Bronchial epithelial cell (primary cell): ENCODE measurements around the gene SCGB1D2. TPM values are rescaled to one million over a fixed set of nuclear protein-coding genes. Genes with fewer than 3 reads are reported as not detected.
"Not testable (repeated sequence)": the region's sequence is repeated elsewhere in the genome, so short reads cannot be mapped to it uniquely, and the experiment has no call there.

Source experiments
- DNase-seq: peaks from one replicate; pipeline ENCODE4 v3.0.0-alpha.2; 2010; ENCODE audit warnings: low read depth
- FAIRE-seq: peaks from 2 replicates; lab custom pipeline; 2011; peaks lifted over from hg19 to GRCh38; lab: Jason Lieb, UNC
- H3K27me3 ChIP-seq: 2 replicates; pipeline ENCODE4 v1.5.1; 2011; ENCODE audit warnings: low read length; ENCODE audit not compliant: control insufficient read depth, insufficient read depth
- H3K36me3 ChIP-seq: 2 replicates; pipeline ENCODE4 v1.5.1; 2011; ENCODE audit warnings: low read length; ENCODE audit not compliant: control insufficient read depth, insufficient read depth
- H3K4me3 ChIP-seq: 2 replicates; pipeline ENCODE4 v1.5.1; 2011; ENCODE audit warnings: mild to moderate bottlenecking, low read depth, low read length, control low read depth
- CTCF ChIP-seq: IDR thresholded peaks from 2 replicates; pipeline ENCODE4 v1.5.1; 2011; ENCODE audit warnings: mild to moderate bottlenecking, moderate library complexity, low read length, control low read depth, inconsistent platforms; ENCODE audit not compliant: insufficient read depth, severe bottlenecking
- total RNA-seq: library from RNA; depleted of rRNA; stranded (reverse); fragments of >200 nt; gene quantifications from 2 replicates; pipeline ENCODE4 v1.2.1, GENCODE V29; 2014

The SCGB1D2 gene, protein sequence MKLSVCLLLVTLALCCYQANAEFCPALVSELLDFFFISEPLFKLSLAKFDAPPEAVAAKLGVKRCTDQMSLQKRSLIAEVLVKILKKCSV
- total RNA-seq = not detected in 2 replicates

DNA sequence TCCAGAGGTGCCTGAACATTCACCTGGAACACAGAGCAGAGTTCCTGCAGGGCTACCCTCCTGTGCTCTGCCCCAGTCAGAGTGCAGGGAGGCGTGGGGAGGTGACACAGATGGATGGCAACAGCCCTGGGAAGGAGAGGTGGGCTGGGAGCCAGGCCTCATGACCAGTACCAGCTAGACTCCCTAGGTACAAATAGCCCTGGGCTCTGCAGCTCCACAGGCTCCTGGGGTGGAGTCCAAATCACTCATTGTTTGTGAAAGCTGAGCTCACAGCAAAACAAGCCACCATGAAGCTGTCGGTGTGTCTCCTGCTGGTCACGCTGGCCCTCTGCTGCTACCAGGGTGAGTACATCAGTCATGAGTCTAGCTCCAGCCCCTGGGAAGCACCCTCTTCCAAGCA lies at the start of gene SCGB1D2:
Gene SCGB1D2, plus strand, starts transcription at position 219 of the 400 bp plus-strand sequence. Its CDS starts 69 bp downstream, at position 288.
- H3K27me3 ChIP-seq = no peaks in the 10 kb centered on the region
- no peak within 1 kb of the TSS for H3K4me3 ChIP-seq
- FAIRE-seq (no peak), DNase-seq (peak; percentile 44)
- no peak for TF ChIP-seq CTCF
- no peaks in the 10 kb centered on the region for H3K36me3 ChIP-seq

DNA sequence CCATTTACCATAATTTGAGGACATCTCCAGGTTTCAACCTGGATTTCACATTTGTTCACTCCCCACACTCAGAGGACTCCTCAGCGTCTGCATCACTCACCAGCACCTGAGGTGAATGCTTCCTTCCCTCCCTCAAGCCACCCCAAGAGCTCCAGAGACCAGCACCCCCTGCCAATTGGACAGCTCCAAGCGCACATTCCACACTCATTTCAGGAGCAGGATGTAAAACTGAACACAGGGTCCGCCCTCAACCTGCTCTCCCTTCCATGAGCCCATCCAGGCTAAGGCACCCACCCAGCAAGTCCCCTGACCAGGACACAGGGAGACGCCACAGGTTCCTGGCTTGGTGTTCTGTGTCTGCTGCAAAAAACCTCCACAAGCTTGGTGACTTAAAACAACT lies 48.1 kb upstream of the SCGB1D2 start:
- FAIRE-seq = no peak
- no peaks in the 10 kb centered on the region for H3K27me3 ChIP-seq
- peak; percentile 8 for DNase-seq
- no peak overlapping the region for H3K4me3 ChIP-seq
- H3K36me3 ChIP-seq = no peaks in the 10 kb centered on the region
- no peak for TF ChIP-seq CTCF

- not testable (repeated sequence) for H3K36me3 ChIP-seq, FAIRE-seq, H3K4me3 ChIP-seq, H3K27me3 ChIP-seq, DNase-seq
Measured at GRCh38 chr11:62195010-62195409, 47.0 kb upstream of the SCGB1D2 start.

DNA sequence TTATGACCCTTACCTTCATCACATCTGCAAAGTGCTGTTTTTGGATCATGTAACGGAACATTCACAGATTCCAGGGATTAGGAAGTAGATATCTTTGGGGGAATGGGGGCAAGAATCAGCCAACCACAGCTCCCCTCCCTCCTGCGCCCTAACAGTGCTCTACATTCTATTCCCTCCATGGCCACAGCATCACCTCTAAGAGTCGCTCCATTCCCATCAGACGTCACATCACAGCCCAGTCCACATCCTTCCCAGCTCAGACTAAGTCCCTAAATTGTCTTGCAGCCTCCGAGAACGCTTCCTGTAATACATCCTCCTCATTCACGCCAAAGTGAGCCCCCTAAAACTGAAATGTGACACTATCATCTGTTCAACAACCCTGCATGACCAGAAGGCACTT lies 46.1 kb upstream of the SCGB1D2 start:
- no peaks in the 10 kb centered on the region for H3K36me3 ChIP-seq
- no peak for FAIRE-seq
- no peaks in the 10 kb centered on the region for H3K27me3 ChIP-seq
- TF ChIP-seq CTCF = no peak
- DNase-seq = no peak
- H3K4me3 ChIP-seq = no peak overlapping the region

DNA sequence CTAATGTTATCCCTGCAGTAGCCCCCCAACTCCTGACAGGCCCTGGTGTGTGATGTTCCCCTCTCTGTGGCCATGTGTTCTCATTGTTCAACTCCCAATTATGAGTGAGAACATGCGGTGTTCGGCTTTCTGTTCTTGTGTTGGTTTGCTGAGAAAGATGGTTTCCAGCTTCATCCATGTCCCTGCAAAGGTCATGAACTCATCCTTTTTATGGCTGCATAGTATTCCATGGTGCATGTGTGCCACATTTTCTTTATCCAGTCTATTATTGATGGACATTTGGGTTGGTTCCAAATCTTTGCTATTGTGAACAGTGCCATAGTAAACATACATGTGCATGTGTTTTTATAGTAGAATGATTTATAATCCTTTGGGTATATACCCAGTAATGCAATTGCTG lies 44.6 kb upstream of the SCGB1D2 start:
- H3K4me3 ChIP-seq, H3K27me3 ChIP-seq, FAIRE-seq, DNase-seq, H3K36me3 ChIP-seq: not testable (repeated sequence)

DNA sequence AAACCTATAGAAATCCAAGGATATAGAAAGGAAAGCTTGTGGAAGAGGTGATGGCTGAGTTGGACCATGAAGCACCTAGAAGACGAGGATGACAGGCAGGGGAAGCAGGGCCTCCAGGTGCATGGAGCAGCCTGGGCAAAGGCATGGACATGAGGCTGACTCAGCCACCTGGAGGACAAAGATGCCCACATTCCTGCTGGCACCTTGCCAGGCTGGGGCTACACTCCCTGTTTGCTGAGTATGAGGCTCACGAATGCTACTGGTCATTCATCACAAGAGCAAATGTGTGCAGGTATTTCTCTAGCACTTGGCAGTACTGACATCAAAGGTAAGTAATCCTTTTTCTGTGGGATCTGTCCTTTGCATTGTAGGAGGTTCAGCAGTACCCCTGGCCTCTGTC lies 40.7 kb upstream of the SCGB1D2 start:
- H3K36me3 ChIP-seq = no peaks in the 10 kb centered on the region
- TF ChIP-seq CTCF = no peak
- FAIRE-seq = no peak
- no peak overlapping the region for H3K4me3 ChIP-seq
- H3K27me3 ChIP-seq = no peaks in the 10 kb centered on the region
- peak; percentile 31 for DNase-seq

DNA sequence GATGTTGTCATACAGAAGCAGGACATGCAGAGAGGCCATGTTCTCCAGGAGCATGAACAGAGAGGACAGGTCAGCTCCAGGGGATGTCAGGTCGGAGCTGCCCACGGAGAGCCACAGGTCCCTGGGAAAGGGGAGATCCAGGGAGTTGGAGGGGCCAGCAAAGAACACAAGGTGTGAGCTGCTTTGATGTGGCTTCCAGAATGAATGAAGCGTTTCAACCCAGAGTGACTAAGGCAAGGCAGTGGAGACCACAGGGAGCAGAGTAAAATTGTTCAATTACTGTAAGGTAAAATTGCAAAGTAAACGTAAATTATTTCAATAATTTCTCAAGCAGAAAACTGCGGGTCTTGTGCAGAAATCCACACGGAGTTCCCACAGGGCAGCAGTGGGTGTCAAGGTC lies 39.1 kb upstream of the SCGB1D2 start:
- H3K27me3 ChIP-seq = no peaks in the 10 kb centered on the region
- H3K4me3 ChIP-seq = no peak overlapping the region
- no peak for FAIRE-seq
- TF ChIP-seq CTCF = no peak
- no peak for DNase-seq
- H3K36me3 ChIP-seq = no peaks in the 10 kb centered on the region
